Measurements from ENCODE around the gene ADA.

- TF ChIP-seq POLR2AphosphoS5 (IDR thresholded peaks at IDR 0.05) (no peak), CTCF (IDR thresholded peaks at IDR 0.05) (no peak), POLR2A (IDR thresholded peaks at IDR 0.05) (no peak)
Observed at GRCh38 chr20:44586289-44586911, 65.1 kb downstream of the ADA start.
